ENCODE measurements around the gene RPL34. TPM values are rescaled to one million over a fixed set of nuclear protein-coding genes. Genes with fewer than 3 reads are reported as not detected.

Gene RPL34
- total RNA-seq, 1 donor from 2014 or later = 1,453 TPM

GRCh38 chr4:108662629-108663028 lies 42.3 kb downstream of the RPL34 start:
- no peak for TF ChIP-seq CTCF (conservative IDR thresholded peaks at IDR 0.05; ENCODE audit: low read depth, low read length)
- no peak overlapping the region for H3K4me3 ChIP-seq (ENCODE audit: low read depth, low read length)
- DNase-seq (ENCODE audit: low read depth) = no peak

DNA sequence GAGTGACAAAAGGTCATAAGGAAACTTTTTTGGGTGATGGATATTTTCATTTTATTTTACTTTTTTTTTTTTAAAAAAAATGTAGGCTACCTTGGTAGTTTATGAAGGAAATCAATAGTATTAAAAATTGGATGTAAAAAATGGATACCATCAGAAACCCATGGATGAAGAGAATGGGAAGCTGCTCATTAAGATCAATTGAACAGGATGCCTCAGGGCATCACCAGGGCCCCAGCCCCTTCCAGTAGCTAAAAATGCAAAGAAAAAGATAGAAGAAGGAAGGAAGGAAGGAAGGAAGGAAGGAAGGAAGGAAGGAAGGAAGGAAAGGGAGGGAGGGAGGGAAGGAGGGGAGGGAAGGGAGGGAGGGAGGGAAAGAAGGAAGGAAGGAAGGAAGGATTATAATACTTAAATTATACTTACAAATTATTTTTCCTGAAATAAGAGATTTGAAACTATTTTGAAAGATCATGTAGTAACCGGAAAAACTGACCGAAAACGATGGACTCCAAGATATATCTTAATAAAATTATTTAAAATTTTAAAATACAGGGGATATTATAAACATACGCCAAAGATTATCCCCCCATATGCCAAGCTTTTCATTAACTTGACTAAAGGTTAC lies 54.1 kb downstream of the RPL34 start:
- no peak for TF ChIP-seq CTCF (conservative IDR thresholded peaks at IDR 0.05; ENCODE audit: low read depth, low read length)
- DNase-seq (ENCODE audit: low read depth) = no peak
- H3K4me3 ChIP-seq (ENCODE audit: low read depth, low read length) = no peak overlapping the region

Other genes starting within 250 kb of the RPL34 start
- gene OSTC, start 30.0 kb downstream of the RPL34 start, total RNA-seq = 92.7 and 119 TPM in 2 replicates
- not detected in 2 replicates for gene ETNPPL, start 142.5 kb downstream of the RPL34 start, total RNA-seq

Measured in epithelial cell of proximal tubule (primary cell).